SK-N-SH (cell line): ENCODE measurements around the gene DENND1A. TPM values are rescaled to one million over a fixed set of nuclear protein-coding genes. Genes with fewer than 3 reads are reported as not detected.

Source experiments
- CTCF ChIA-PET: fragments of 300-600, 350-600 bp; formaldehyde crosslinking; extraction: SDS; loops from one replicate; lab custom pipeline; 2021; lab: Yijun Ruan, JAX
- POLR2A ChIA-PET: fragments of 350-600 bp; sonication (Branson Sonifier 250); formaldehyde crosslinking; extraction: SDS; loops from one replicate; lab custom pipeline; 2020; ENCODE audit warnings: antibody characterized with exemption, inconsistent platforms; lab: Yijun Ruan, JAX
- DNase-seq: peaks from one replicate; pipeline ENCODE4 v3.0.0; 2012
- H2AFZ ChIP-seq: fragments of 200-600 bp; sonication (generic); 2 replicates; pipeline ENCODE4 v1.8.1; 2016; ENCODE audit warnings: antibody characterized with exemption, mild to moderate bottlenecking, low read depth
- H3F3A ChIP-seq: fragments of 200-600 bp; sonication (generic); replicated peaks from 2 replicates; pipeline ENCODE3; 2016; ENCODE audit warnings: antibody characterized with exemption, mild to moderate bottlenecking; ENCODE audit not compliant: insufficient read depth
- H3K27ac ChIP-seq, 2 experiments: fragments of 200-500 bp in 1 of 2; fragments of 200-600 bp in 1 of 2; sonication (Bioruptor generic) in 1 of 2; sonication (generic), shearing (Covaris generic) in 1 of 2; 2 replicates each; pipeline versions ENCODE4 v1.5.1 to v1.6.1; 2014 to 2016; ENCODE audit warnings: low read depth in 2 of 2, inconsistent platforms in 1 of 2, low read length in 1 of 2, mild to moderate bottlenecking in 1 of 2, mixed read lengths in 1 of 2
- H3K27me3 ChIP-seq: fragments of 200-600 bp; sonication (generic), shearing (Covaris generic); 2 replicates; pipeline ENCODE4 v1.6.1; 2016; ENCODE audit warnings: mixed run types; ENCODE audit not compliant: insufficient read depth
- H3K36me3 ChIP-seq, 2 experiments: fragments of 200-500 bp in 1 of 2; fragments of 200-600 bp in 1 of 2; sonication (Bioruptor generic) in 1 of 2; sonication (generic) in 1 of 2; replicated peaks in 1 of 2; 2 replicates each; pipeline versions ENCODE3 to v1.5.1; 2014 to 2016; ENCODE audit warnings: low read length in 1 of 2, mild to moderate bottlenecking in 1 of 2; ENCODE audit not compliant: insufficient read depth in 2 of 2, control insufficient read depth in 1 of 2
- H3K4me1 ChIP-seq, 2 experiments: fragments of 200-500 bp in 1 of 2; fragments of 200-600 bp in 1 of 2; sonication (Bioruptor generic) in 1 of 2; sonication (generic), shearing (Covaris generic) in 1 of 2; 2 replicates each; pipeline versions ENCODE4 v1.5.1 to v1.6.1; 2014 to 2016; ENCODE audit warnings: low read depth in 1 of 2, low read length in 1 of 2, mixed run types in 1 of 2; ENCODE audit not compliant: insufficient read depth in 2 of 2, control insufficient read depth in 1 of 2
- H3K4me2 ChIP-seq: fragments of 200-600 bp; sonication (generic), shearing (Covaris generic); 2 replicates; pipeline ENCODE4 v1.6.1; 2017; ENCODE audit warnings: mixed run types
- H3K4me3 ChIP-seq, 2 experiments: fragments of 200-500 bp in 1 of 2; fragments of 200-600 bp in 1 of 2; sonication (Bioruptor generic) in 1 of 2; sonication (generic), shearing (Covaris generic) in 1 of 2; 2 replicates each; pipeline versions ENCODE4 v1.5.1 to v1.8.1; 2014 to 2016; ENCODE audit warnings: low read depth in 2 of 2, inconsistent platforms in 1 of 2, low read length in 1 of 2, mild to moderate bottlenecking in 1 of 2, mixed read lengths in 1 of 2, moderate library complexity in 1 of 2
- H3K79me2 ChIP-seq: fragments of 200-600 bp; sonication (generic); 2 replicates; pipeline ENCODE4 v1.8.1; 2017; ENCODE audit warnings: mild to moderate bottlenecking; ENCODE audit not compliant: insufficient read depth
- H3K9ac ChIP-seq: fragments of 200-600 bp; sonication (generic); 2 replicates; pipeline ENCODE4 v1.6.1; 2017; ENCODE audit warnings: mixed run types
- H3K9me2 ChIP-seq: fragments of 200-600 bp; sonication (generic); 2 replicates; pipeline ENCODE4 v1.6.1; 2017; ENCODE audit warnings: mixed run types
- H3K9me3 ChIP-seq: fragments of 200-600 bp; sonication (generic); 2 replicates; pipeline ENCODE4 v1.6.1; 2017; ENCODE audit warnings: mixed run types, mild to moderate bottlenecking, moderate library complexity
- H4K20me1 ChIP-seq: fragments of 200-600 bp; sonication (generic); 2 replicates; pipeline ENCODE4 v1.6.1; 2017; ENCODE audit warnings: mild to moderate bottlenecking, mixed run types; ENCODE audit not compliant: insufficient read depth
- CTCF ChIP-seq: fragments of 200-600 bp; sonication (generic); IDR thresholded peaks from 2 replicates; pipeline ENCODE4 v1.6.1; 2017; ENCODE audit warnings: antibody characterized with exemption, mild to moderate bottlenecking, moderate library complexity
- EP300 ChIP-seq, 2 experiments: IDR thresholded peaks; 2 replicates each; pipeline versions ENCODE4 v1.4.0 to v1.6.1; 2012; ENCODE audit warnings: borderline replicate concordance in 1 of 2, low read depth in 1 of 2, low read length in 1 of 2
- EZH2phosphoT487 ChIP-seq: fragments of 200-600 bp; sonication (generic); IDR thresholded peaks from 2 replicates; pipeline ENCODE4 v1.6.1; 2017; ENCODE audit warnings: low read depth, mixed run types, mild to moderate bottlenecking, antibody characterized with exemption, moderate library complexity, borderline replicate concordance
- FOXM1 ChIP-seq: IDR thresholded peaks from 2 replicates; pipeline ENCODE4 v1.4.0; 2012; ENCODE audit warnings: low read depth, mild to moderate bottlenecking
- GABPA ChIP-seq: IDR thresholded peaks from 2 replicates; pipeline ENCODE4 v1.4.0; 2012; ENCODE audit warnings: low read depth, mild to moderate bottlenecking
- MAX ChIP-seq: IDR thresholded peaks from 2 replicates; pipeline ENCODE4 v1.4.0; 2012; ENCODE audit warnings: low read depth
- MXI1 ChIP-seq: IDR thresholded peaks from 2 replicates; pipeline ENCODE4 v1.6.1; 2012; ENCODE audit warnings: mild to moderate bottlenecking, low read depth, low read length, improper control_type of control experiment
- NFIC ChIP-seq: IDR thresholded peaks from 2 replicates; pipeline ENCODE4 v1.4.0; 2012; ENCODE audit warnings: borderline replicate concordance
- NRF1 ChIP-seq: IDR thresholded peaks from 2 replicates; pipeline ENCODE4 v1.6.1; 2012; ENCODE audit warnings: low read depth, mild to moderate bottlenecking, low read length
- PBX3 ChIP-seq: IDR thresholded peaks from 2 replicates; pipeline ENCODE4; 2012
- POLR2AphosphoS5 ChIP-seq: IDR thresholded peaks from 2 replicates; pipeline ENCODE4 v1.6.1; 2012; ENCODE audit warnings: low read depth, low read length
- RAD21 ChIP-seq: IDR thresholded peaks from 2 replicates; pipeline ENCODE4 v1.6.1; 2012; ENCODE audit warnings: mild to moderate bottlenecking, low read length
- RCOR1 ChIP-seq: fragments of 150-350 bp; IDR thresholded peaks from 2 replicates; pipeline ENCODE4 v1.6.1; 2017; ENCODE audit warnings: antibody characterized with exemption, low read length
- SMC3 ChIP-seq: IDR thresholded peaks from 2 replicates; pipeline ENCODE4 v1.6.1; 2012; ENCODE audit warnings: low read depth, low read length, improper control_type of control experiment
- TAF1 ChIP-seq: IDR thresholded peaks from 2 replicates; pipeline ENCODE4 v1.6.1; 2012; ENCODE audit warnings: low read depth, mild to moderate bottlenecking, low read length, moderate library complexity, borderline replicate concordance
- ZBTB33 ChIP-seq: IDR thresholded peaks from 2 replicates; pipeline ENCODE4 v1.4.0; 2012; ENCODE audit warnings: low read depth, borderline replicate concordance
- WGBS: methylation state at CpG from one replicate; pipeline ENCODE4 v1.1.6; 2017; ENCODE audit warnings: low lambda C conversion rate; 5-methylcytosine and 5-hydroxymethylcytosine counted together
- polyA plus RNA-seq, 3 experiments: library from polyadenylated mRNA; depleted of rRNA; stranded (reverse); fragments of >200 nt; gene quantifications; 2 replicates each; pipeline ENCODE4 v1.2.3, GENCODE V29; 2012

The DENND1A gene
- polyA plus RNA-seq, 1 of the 3 experiments (the other 2 are of a cell fraction) = 25.4 TPM

DNA sequence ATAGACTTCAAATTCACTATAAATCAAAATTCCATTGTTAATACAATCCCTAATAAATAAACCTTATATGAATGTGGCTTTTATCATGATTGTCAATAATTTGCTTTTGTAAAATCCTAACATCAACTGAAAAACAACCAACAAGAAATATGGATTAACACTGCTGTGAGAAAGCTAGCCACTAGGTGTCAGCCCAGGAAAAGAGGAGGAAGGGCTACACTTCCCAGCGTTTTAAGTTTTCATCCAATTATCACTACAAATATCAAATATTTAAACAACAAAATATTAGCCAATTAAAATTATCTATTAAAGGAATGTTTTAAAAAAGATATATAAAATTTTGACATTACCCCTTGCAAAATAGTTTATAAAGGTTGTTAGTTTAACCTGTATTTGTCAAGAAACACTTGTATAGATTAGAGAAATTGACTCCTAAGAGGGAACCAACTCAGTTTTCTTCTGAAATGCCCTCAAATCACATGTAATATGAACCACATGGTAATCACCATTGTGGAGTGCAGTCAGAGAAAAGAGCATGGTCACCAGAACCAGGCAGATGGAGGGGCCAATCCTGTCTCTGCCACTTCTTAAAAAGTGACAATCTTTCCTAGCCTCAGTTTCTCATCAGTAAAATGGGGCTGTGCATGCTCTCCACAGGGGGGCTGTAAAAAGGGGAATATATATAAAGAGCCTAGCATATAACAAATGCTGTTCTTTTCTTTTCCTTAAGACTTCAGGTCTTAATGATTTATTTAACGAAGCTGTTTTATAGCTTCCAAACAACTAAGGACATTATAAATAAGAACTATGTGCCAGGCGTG is 385.7 kb downstream of the DENND1A start:
- TF ChIP-seq RAD21 (peak; percentile 98), SMC3 (peak; percentile 86), CTCF (peak; percentile 95), MAX (no peak)
- CTCF ChIA-PET = interaction anchor here (0.6 to 6.9 kb wide), 23 partner anchors 10 to 849 kb away, joined by 3 to 61 read pairs (median 4); no protein-coding TSS in a partner anchor
- peak; percentile 64 for DNase-seq

DNA sequence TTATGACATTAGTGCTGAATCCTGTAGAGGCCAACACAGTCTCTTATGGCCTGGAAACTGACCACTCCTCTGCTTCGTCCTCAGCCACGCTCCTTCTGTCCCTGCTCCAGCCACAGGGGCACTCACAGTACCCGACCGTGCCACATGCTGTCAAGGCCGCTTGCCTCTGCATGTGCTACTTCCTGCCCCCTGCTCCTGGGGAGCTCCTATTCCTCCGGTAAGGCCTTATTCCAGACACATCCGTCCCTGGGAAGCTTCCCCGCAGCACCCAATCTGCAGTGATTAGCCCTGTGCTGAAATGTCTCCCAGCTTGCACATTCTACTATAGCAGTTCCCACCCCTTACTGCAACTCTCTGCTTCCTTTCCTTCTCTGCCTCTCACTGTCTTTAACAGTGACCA is 386.4 kb downstream of the DENND1A start:
- no peaks in the 10 kb centered on the region for H3K9me3 ChIP-seq
- no peak for DNase-seq
- H3K4me3 ChIP-seq = no peak overlapping the region
- H2AFZ ChIP-seq = no peak overlapping the region
- H3F3A ChIP-seq = no peaks in the 10 kb centered on the region
- WGBS = 79% methylated on average over 8 of the region's 8 CpGs
- H3K9ac ChIP-seq = no peak overlapping the region
- TF ChIP-seq RCOR1 = no peak
- TF ChIP-seq NRF1 = no peak
- no peak for TF ChIP-seq POLR2AphosphoS5
- no peak for TF ChIP-seq SMC3
- TF ChIP-seq PBX3 = no peak
- TF ChIP-seq NFIC = no peak
- no peak for TF ChIP-seq FOXM1
- TF ChIP-seq EZH2phosphoT487 = no peak
- no peak for TF ChIP-seq EP300 (IDR thresholded peaks at IDR 0.05; ENCODE audit: borderline replicate concordance in 1 of 2, low read depth in 1 of 2, low read length in 1 of 2)
- TF ChIP-seq MXI1 = no peak
- no peak for TF ChIP-seq ZBTB33
- no peak for TF ChIP-seq MAX
- no peak for TF ChIP-seq TAF1
- TF ChIP-seq GABPA = no peak
- no peak overlapping the region for H3K4me2 ChIP-seq
- H3K4me1 ChIP-seq = no peaks in the 10 kb centered on the region
- CTCF ChIA-PET = interaction anchor here (0.9 to 6.9 kb wide), 20 partner anchors 9 to 849 kb away, joined by 3 to 61 read pairs (median 4); no protein-coding TSS in a partner anchor
- no peaks in the 10 kb centered on the region for H3K36me3 ChIP-seq
- H3K27ac ChIP-seq = no peak overlapping the region
- no peaks in the 10 kb centered on the region for H3K9me2 ChIP-seq
- no peaks in the 10 kb centered on the region for H3K27me3 ChIP-seq
- POLR2A ChIA-PET = no interaction called here
- H3K79me2 ChIP-seq = no peaks in the 10 kb centered on the region
- no peaks in the 10 kb centered on the region; the same call in 1 of the 2 replicates for H4K20me1 ChIP-seq

More for the DNA sequence above, 385.7 kb downstream of the DENND1A start:
- H3K79me2 ChIP-seq = no peaks in the 10 kb centered on the region
- no peak overlapping the region for H3K4me2 ChIP-seq
- no peaks in the 10 kb centered on the region for H3K4me1 ChIP-seq
- no peaks in the 10 kb centered on the region for H3F3A ChIP-seq
- POLR2A ChIA-PET = no interaction called here
- H3K27ac ChIP-seq = no peak overlapping the region
- no peaks in the 10 kb centered on the region for H3K9me2 ChIP-seq
- no peaks in the 10 kb centered on the region for H3K27me3 ChIP-seq
- H3K9ac ChIP-seq = no peak overlapping the region
- H4K20me1 ChIP-seq = no peaks in the 10 kb centered on the region; the same call in 1 of the 2 replicates
- H3K4me3 ChIP-seq = peak overlapping the region in 1 of 2 experiments; percentile 36; a peak in 1 of 4 replicates
- no peaks in the 10 kb centered on the region for H3K9me3 ChIP-seq
- no peaks in the 10 kb centered on the region for H3K36me3 ChIP-seq
- WGBS = 63% methylated on average over 3 of the region's 3 CpGs
- H2AFZ ChIP-seq = no peak overlapping the region
